ENCODE measurements around the gene GABRB3.

The GABRB3 gene

DNA sequence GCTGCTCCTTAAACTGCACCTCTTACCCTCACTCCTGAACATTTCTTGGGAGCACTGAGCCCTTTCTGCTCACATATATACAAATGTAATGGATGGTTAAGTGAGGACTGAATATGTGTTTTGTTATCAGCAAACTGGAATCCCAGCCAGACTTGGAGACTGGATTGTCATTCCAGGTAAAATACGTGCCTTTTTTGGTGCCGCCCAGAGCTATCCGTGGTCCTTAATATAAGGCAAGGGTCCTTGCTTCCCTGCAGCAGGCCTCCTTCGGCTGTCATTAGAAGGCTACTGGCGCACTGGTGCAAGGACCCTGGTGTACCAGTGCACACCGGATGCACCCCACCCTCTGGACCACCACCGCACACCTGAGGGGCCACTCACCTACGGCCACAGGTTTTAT, 1.1 kb upstream of the GABRB3 start:
- no peaks in the 10 kb centered on the region for H3K9me3 ChIP-seq (ENCODE audit: control insufficient read depth, insufficient read depth, low read depth, low read length)
- H3K4me3 ChIP-seq (ENCODE audit: low read depth, low read length) = peak overlapping the region; percentile 42
- H3K27ac ChIP-seq (ENCODE audit: extremely low read depth, low read depth, low read length) = no peak overlapping the region
- H3K36me3 ChIP-seq (ENCODE audit: control insufficient read depth in 2 of 2, insufficient read depth in 1 of 2, low read length in 2 of 2) = no peaks in the 10 kb centered on the region
- CTCF ChIA-PET = interaction anchor here (1.3 kb wide), 1 partner anchor 90 kb away, joined by 3 read pairs; no protein-coding TSS in a partner anchor
- TF ChIP-seq ZNF335 (tag by site-specific recombination; conservative IDR thresholded peaks at IDR 0.05) (peak; percentile 68), ZSCAN23 (tag by site-specific recombination; IDR thresholded peaks at IDR 0.05) (no peak), REPIN1 (tag by site-specific recombination; IDR thresholded peaks at IDR 0.05; ENCODE audit: low read depth) (no peak), ZBTB49 (tag by site-specific recombination; IDR thresholded peaks at IDR 0.05; ENCODE audit: low read depth) (no peak), ZSCAN16 (tag by site-specific recombination; IDR thresholded peaks at IDR 0.05) (no peak), ZNF843 (tag by site-specific recombination; IDR thresholded peaks at IDR 0.05) (no peak)
- TF ChIP-seq, protein P1, sequence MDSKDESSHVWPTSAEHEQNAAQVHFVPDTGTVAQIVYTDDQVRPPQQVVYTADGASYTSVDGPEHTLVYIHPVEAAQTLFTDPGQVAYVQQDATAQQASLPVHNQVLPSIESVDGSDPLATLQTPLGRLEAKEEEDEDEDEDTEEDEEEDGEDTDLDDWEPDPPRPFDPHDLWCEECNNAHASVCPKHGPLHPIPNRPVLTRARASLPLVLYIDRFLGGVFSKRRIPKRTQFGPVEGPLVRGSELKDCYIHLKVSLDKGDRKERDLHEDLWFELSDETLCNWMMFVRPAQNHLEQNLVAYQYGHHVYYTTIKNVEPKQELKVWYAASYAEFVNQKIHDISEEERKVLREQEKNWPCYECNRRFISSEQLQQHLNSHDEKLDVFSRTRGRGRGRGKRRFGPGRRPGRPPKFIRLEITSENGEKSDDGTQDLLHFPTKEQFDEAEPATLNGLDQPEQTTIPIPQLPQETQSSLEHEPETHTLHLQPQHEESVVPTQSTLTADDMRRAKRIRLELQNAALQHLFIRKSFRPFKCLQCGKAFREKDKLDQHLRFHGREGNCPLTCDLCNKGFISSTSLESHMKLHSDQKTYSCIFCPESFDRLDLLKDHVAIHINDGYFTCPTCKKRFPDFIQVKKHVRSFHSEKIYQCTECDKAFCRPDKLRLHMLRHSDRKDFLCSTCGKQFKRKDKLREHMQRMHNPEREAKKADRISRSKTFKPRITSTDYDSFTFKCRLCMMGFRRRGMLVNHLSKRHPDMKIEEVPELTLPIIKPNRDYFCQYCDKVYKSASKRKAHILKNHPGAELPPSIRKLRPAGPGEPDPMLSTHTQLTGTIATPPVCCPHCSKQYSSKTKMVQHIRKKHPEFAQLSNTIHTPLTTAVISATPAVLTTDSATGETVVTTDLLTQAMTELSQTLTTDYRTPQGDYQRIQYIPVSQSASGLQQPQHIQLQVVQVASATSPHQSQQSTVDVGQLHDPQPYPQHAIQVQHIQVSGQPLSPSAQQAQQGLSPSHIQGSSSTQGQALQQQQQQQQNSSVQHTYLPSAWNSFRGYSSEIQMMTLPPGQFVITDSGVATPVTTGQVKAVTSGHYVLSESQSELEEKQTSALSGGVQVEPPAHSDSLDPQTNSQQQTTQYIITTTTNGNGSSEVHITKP (tag by site-specific recombination; IDR thresholded peaks at IDR 0.05) = no peak
- TF ChIP-seq, protein P2, sequence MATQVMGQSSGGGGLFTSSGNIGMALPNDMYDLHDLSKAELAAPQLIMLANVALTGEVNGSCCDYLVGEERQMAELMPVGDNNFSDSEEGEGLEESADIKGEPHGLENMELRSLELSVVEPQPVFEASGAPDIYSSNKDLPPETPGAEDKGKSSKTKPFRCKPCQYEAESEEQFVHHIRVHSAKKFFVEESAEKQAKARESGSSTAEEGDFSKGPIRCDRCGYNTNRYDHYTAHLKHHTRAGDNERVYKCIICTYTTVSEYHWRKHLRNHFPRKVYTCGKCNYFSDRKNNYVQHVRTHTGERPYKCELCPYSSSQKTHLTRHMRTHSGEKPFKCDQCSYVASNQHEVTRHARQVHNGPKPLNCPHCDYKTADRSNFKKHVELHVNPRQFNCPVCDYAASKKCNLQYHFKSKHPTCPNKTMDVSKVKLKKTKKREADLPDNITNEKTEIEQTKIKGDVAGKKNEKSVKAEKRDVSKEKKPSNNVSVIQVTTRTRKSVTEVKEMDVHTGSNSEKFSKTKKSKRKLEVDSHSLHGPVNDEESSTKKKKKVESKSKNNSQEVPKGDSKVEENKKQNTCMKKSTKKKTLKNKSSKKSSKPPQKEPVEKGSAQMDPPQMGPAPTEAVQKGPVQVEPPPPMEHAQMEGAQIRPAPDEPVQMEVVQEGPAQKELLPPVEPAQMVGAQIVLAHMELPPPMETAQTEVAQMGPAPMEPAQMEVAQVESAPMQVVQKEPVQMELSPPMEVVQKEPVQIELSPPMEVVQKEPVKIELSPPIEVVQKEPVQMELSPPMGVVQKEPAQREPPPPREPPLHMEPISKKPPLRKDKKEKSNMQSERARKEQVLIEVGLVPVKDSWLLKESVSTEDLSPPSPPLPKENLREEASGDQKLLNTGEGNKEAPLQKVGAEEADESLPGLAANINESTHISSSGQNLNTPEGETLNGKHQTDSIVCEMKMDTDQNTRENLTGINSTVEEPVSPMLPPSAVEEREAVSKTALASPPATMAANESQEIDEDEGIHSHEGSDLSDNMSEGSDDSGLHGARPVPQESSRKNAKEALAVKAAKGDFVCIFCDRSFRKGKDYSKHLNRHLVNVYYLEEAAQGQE (tag by site-specific recombination; IDR thresholded peaks at IDR 0.05) = peak; percentile 79
- H3K4me1 ChIP-seq (ENCODE audit: control insufficient read depth, insufficient read depth, low read length) = no peaks in the 10 kb centered on the region
- POLR2A ChIA-PET = no interaction called here

DNA sequence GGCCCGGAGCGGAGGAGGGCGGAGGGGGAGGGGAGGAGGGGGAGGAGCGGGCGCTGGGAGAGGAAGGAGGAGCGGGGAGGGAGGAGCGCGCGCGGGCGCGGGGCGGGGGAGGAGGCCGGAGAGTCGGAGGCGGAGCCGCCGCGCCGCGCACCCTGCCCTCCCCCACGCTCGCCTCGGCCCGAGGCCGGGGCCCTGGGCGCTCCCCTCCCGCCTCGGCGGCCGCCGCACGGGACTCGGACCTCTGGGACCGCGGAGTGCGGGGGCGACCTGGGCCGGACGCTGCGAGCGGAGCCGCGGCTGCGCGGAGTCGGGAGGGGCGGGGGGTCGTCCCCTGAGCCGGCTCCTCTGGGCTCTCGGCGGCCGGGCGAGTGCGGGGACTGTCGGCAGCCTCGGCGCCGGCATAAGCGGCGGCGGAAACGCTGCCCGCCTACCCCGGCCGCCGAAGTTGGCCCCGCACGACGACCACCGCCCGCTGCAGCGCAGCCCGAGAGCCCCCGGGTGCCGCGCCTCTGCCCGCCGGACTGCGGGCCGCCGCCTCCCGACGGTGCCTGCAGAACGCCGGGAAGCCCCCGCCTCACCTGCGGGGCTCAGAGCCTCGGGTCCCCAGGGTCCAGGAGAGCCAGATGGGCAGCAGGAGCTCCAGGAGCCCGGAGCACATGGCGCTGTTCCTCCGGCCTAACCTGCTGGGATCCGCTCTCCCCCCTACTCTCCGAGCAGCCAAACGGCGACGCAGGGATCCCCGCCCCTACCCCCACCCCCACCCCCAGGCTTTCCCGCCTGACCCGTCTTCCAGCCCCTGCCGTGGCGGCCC, 406 bp upstream of the GABRB3 start:
- Histone ChIP-seq H3K27ac (ENCODE audit: extremely low read depth, low read depth, low read length) (peak overlapping the region; percentile 71; the same call in 1 of the 2 replicates), H3K4me1 (ENCODE audit: control insufficient read depth, insufficient read depth, low read length) (no peaks in the 10 kb centered on the region), H3K9me3 (ENCODE audit: control insufficient read depth, insufficient read depth, low read depth, low read length) (no peaks in the 10 kb centered on the region), H3K36me3 (ENCODE audit: control insufficient read depth in 2 of 2, insufficient read depth in 1 of 2, low read length in 2 of 2) (no peaks in the 10 kb centered on the region), H3K4me3 (ENCODE audit: low read depth, low read length) (peak overlapping the region; percentile 42)
- CTCF ChIA-PET = interaction anchor here (1.3 kb wide), 1 partner anchor 91 kb away, joined by 3 read pairs; no protein-coding TSS in a partner anchor
- TF ChIP-seq ZNF302 (tag by site-specific recombination; IDR thresholded peaks at IDR 0.05; ENCODE audit: low read depth) (no peak), ZNF341 (tag by site-specific recombination; IDR thresholded peaks at IDR 0.05; ENCODE audit: low read depth) (peak; percentile 38; the same call in 1 of the 2 replicates)
- POLR2A ChIA-PET = no interaction called here

All from HEK293 (cell line).